GM12865 (cell line): ENCODE measurements around the gene DNLZ.

Source experiments
- DNase-seq: peaks from one replicate; pipeline ENCODE4 v3.0.0; 2010; ENCODE audit warnings: low read depth
- H3K4me3 ChIP-seq: 2 replicates; pipeline ENCODE4 v1.5.1; 2011; ENCODE audit warnings: mild to moderate bottlenecking, low read depth, low read length, control low read depth
- TF ChIP-seq, protein P1 (sequence below): IDR thresholded peaks from 2 replicates; pipeline ENCODE4 v1.5.1; 2011; ENCODE audit warnings: low read length, control low read depth, low read depth, inconsistent platforms; ENCODE audit not compliant: insufficient read depth; ENCODE audit errors: missing control alignments

The DNLZ gene

DNA sequence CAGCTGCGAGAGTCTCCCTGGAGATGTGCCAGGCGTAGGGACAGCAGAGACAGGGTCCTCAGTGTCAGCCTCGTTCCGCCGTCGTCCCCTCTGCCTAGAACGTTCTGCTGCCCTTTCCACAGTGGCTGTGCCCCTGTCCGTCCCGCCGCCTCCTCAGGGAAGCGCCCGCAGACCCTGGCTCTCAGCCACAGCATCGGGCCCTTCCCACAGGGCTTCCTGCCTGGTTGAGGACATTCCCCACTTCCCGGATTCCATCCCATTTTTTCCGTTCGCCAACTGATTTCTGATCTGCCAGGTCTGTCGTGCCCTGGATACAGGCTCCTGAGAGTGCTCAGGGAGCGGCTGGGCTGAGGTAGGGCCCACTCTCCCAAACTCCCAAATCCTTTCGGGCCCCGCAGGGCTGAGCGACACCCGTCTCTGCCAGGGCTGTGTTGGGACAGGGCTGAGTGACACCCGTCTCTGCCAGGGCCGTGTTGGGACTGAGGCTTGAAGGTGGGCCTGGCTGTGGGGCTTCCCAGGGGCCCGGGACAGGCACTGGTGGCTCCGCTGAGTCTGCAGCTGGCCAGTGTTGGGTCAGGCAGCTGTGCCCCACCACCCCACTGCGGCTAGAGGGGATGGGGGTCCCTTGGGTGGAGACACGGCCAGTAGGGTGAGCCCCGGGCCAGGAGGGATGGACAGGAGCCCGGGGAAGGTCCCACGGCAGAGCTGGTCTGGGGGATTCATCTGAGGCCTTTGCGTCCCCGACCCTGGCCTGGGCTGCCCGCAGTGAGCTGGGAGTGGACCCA lies 15.9 kb downstream of the DNLZ start:
- DNase-seq, result no peak
- TF ChIP-seq, protein P1, sequence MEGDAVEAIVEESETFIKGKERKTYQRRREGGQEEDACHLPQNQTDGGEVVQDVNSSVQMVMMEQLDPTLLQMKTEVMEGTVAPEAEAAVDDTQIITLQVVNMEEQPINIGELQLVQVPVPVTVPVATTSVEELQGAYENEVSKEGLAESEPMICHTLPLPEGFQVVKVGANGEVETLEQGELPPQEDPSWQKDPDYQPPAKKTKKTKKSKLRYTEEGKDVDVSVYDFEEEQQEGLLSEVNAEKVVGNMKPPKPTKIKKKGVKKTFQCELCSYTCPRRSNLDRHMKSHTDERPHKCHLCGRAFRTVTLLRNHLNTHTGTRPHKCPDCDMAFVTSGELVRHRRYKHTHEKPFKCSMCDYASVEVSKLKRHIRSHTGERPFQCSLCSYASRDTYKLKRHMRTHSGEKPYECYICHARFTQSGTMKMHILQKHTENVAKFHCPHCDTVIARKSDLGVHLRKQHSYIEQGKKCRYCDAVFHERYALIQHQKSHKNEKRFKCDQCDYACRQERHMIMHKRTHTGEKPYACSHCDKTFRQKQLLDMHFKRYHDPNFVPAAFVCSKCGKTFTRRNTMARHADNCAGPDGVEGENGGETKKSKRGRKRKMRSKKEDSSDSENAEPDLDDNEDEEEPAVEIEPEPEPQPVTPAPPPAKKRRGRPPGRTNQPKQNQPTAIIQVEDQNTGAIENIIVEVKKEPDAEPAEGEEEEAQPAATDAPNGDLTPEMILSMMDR, result no peak
- no peak overlapping the region for H3K4me3 ChIP-seq

DNA sequence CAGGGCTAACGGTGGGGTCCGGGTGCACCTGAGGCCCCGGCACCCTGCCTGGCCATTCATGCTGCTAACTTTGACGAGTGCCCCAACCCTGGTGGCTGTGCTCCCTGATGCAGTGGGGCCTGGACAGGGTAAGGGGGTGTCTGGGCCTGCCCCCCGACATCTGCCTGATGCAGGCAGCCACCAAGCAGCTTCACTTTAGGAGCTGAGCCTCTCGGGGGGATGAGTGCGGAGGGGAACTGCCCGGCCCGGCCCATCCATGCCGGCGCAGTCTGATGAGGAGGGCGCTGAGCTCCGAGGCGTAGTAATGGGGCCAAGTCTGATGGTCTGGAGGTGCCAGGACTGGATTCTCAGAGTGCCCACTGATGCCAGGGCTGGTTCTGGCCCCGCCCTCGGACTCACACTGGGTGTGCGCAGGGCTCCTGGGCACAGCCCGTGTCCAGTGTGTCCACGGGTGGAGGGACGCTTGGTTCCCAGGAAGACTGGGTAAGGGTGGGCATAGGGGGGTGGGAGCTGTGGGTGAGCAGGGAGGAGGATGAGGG lies 16.5 kb downstream of the DNLZ start:
- no peak for DNase-seq
- no peak overlapping the region for H3K4me3 ChIP-seq
- TF ChIP-seq, protein P1, result no peak

DNA sequence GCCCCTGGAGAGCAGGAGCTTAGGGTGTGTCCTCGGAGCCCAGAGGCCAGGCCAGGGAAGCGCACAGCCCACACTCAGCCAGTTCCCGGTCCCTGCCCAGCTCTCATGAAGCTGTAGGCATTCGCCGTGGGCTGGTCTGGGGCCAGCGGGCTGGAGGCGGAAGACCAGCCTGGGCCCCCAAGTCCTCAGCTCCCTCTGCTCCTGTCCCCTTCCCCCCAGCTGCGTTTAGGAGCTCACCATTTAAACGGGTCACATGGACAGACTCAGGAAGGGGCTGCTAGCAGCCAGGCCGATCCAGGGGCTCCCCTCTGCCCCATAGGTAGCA lies 17.4 kb downstream of the DNLZ start:
- no peak overlapping the region for H3K4me3 ChIP-seq
- TF ChIP-seq, protein P1, result no peak
- no peak for DNase-seq

DNA sequence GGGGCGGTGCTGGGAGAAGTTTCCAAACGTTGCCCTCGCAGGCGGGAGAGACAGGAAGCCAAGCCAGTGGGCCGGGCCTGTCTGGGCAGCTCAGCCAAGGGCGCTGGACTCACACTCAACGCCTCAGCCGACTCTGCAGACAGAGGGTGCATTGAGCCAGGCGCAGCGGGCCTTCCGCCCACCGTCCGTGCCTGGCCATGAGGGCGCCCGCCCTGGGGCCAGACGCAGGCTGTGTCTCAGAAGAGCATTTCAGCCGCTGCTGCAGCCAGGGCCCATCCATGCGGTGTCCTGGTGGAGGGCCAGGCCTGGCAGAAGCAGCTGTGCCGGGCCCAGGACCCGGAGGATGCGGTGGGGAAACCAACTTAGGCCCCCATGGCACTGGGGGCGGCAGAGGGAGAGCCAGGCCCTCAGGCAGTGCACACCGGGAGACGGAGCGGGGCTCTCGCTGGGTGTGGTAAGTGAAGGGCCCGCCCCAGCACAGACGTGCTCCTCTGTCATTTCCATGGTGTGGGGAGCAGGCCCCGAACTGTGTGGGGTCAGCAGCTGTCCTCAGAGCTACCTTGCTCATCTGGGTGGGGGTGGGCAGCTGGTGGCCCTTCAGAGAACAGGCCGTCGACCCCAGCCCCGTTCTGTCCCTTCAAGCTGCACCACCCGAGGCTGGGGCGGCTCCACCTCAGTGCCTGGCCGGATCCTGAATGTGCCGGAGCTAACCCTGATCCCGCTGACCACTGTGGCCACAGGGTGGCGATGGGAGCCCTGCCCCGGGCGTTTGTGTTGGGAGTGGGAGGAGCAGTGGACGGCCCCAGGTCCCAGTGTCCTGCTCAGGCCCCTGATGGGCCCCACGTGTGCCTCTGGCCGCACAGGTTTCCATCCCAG lies 18.0 kb downstream of the DNLZ start:
- TF ChIP-seq, protein P1, result no peak
- DNase-seq, result no peak
- no peak overlapping the region for H3K4me3 ChIP-seq

DNA sequence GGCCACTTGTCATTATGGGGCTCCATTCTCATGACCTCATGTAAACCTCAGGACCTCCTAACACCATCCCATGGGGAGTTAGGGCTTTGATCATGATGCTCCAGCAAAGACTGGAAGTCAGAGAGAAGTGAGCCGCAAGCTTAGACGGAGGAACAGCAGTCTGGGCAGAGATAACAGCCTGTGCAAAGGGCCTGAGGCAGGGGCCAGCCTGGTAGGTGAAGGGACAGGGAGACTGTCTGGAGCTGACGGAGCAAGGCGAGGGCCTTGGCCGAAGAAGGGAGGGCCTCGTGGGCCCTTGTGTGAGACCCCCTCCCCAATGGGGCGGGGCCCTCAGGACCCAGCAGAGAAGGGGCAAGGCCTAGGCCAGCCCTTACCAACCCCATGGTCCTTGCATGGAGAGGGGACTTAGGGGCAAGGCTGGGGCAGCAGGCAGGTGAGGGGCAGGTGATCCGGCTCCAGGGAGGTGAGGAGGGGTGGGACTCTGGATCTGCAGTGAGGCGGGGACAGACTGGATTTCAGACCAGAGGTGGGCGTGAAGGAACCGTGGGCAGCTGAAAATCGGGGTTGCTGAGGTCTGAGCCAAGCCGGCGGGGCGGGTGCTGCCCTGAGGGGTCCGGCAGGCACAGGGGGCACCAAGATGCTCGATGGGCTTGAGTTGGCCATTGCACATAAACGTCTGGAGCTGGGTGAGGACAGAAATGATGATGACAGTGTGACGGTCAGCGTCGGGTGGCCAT lies 18.8 kb downstream of the DNLZ start:
- H3K4me3 ChIP-seq, result no peak overlapping the region
- TF ChIP-seq, protein P1, result no peak
- no peak for DNase-seq

DNA sequence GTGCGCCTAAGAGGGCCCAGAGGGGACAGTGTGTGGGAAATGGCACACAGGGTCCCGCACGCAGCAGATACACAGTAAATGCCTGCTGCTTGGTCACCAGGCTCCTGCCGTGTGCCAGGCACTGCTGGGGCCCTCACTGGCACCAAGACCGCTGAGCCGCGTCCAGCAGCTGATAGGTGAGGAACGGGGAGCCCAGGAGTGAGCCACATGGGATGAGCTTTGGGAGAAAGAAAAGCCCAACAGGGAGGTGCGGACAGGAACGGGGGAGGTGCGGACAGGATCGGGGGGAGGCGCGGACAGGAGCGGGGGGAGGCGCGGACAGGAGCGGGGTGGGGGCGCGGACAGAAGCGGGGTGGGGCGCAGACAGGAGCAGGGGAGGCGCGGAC lies 19.7 kb downstream of the DNLZ start:
- TF ChIP-seq, protein P1, result no peak
- no peak overlapping the region for H3K4me3 ChIP-seq
- DNase-seq, result no peak
